HCT116 (cell line): ENCODE measurements around the gene MTHFD1L. TPM values are rescaled to one million over a fixed set of nuclear protein-coding genes. Genes with fewer than 3 reads are reported as not detected.
A peak's percentile ranks its signal among the peaks of the same experiment; 100 is the strongest.

ENCODE experiments used
- ATAC-seq: fragments of 200-7000 bp; cut with Tn5 transposase; 2 replicates; pipeline ENCODE4 v1.9.1; 2020; ENCODE audit warnings: mild to moderate bottlenecking, moderate library complexity
- BruUV-seq: library from RNA; stranded (reverse); fragments of 400-500 nt; replicated peaks from 2 replicates; lab custom pipeline; 2021; lab: Mats Ljungman, UMichigan
- CTCF ChIA-PET: fragments of 300-600 bp; sonication (Branson Sonifier 250); formaldehyde crosslinking; loops from one replicate; lab custom pipeline; 2021; ENCODE audit warnings: antibody characterized with exemption; lab: Charles Lee
- POLR2A ChIA-PET: fragments of 300-600, 350-600 bp; sonication (Branson Sonifier 250); formaldehyde crosslinking; loops from one replicate; lab custom pipeline; 2021; ENCODE audit warnings: antibody characterized with exemption; lab: Charles Lee
- RAD21 ChIA-PET, 2 experiments: fragments of 300-600 bp; sonication (Branson Sonifier 250); formaldehyde crosslinking; loops; one replicate each; lab custom pipeline; 2023; ENCODE audit warnings: low total read pairs in 2 of 2; ENCODE audit not compliant: uncharacterized antibody in 2 of 2, unreplicated experiment in 2 of 2, low non-redundant PET in 1 of 2; lab: Charles Lee
- DNase-seq: peaks from one replicate; pipeline ENCODE4 v3.0.0-alpha.2; 2010; ENCODE audit warnings: low read depth, low spot score
- H2AFZ ChIP-seq: fragments of 200-600 bp; shearing (Covaris generic), sonication (generic); 2 replicates; pipeline ENCODE4 v1.6.1; 2017; ENCODE audit warnings: low read depth, mixed run types, mixed read lengths, antibody characterized with exemption, low read length; ENCODE audit not compliant: poor library complexity, severe bottlenecking
- H3K27ac ChIP-seq: 2 replicates; pipeline ENCODE4 v1.5.1; 2012; ENCODE audit warnings: low read depth, low read length
- H3K27me3 ChIP-seq: fragments of 200-600 bp; sonication (generic); 2 replicates; pipeline ENCODE4 v1.6.1; 2016; ENCODE audit warnings: mixed run types, low read length, mixed read lengths; ENCODE audit not compliant: insufficient read depth
- H3K36me3 ChIP-seq, 2 experiments: fragments of 200-500 bp in 1 of 2; fragments of 200-600 bp in 1 of 2; sonication (Bioruptor generic) in 1 of 2; sonication (generic) in 1 of 2; 2 replicates each; pipeline versions ENCODE4 v1.5.1 to v1.6.1; 2014 to 2016; ENCODE audit warnings: low read length in 2 of 2, inconsistent platforms in 1 of 2, mixed read lengths in 1 of 2, mixed run types in 1 of 2; ENCODE audit not compliant: insufficient read depth in 2 of 2, control insufficient read depth in 1 of 2
- H3K4me1 ChIP-seq, 2 experiments: fragments of 200-600 bp in 1 of 2; sonication (generic) in 1 of 2; 2 replicates each; pipeline versions ENCODE4 v1.5.1 to v1.6.1; 2012 to 2017; ENCODE audit warnings: low read length in 2 of 2, inconsistent platforms in 1 of 2, mild to moderate bottlenecking in 1 of 2, mixed read lengths in 1 of 2, mixed run types in 1 of 2, moderate library complexity in 1 of 2; ENCODE audit not compliant: insufficient read depth in 2 of 2, control insufficient read depth in 1 of 2
- H3K4me2 ChIP-seq: fragments of 200-600 bp; sonication (generic); 2 replicates; pipeline ENCODE4 v1.6.1; 2017; ENCODE audit warnings: mixed run types, low read length, mixed read lengths
- H3K4me3 ChIP-seq, 2 experiments: fragments of 200-600 bp in 1 of 2; sonication (generic) in 1 of 2; replicated peaks in 1 of 2; 2 replicates each; pipeline ENCODE4 v1.5.1; 2011 to 2016; ENCODE audit warnings: low read length in 2 of 2, control low read depth in 1 of 2, low read depth in 1 of 2, mild to moderate bottlenecking in 1 of 2, mixed read lengths in 1 of 2, mixed run types in 1 of 2
- H3K79me2 ChIP-seq: fragments of 200-600 bp; sonication (generic); 2 replicates; pipeline ENCODE4 v1.6.1; 2017; ENCODE audit warnings: mild to moderate bottlenecking, mixed run types, low read length, moderate library complexity, mixed read lengths; ENCODE audit not compliant: insufficient read depth
- H3K9ac ChIP-seq: fragments of 200-600 bp; sonication (generic); 2 replicates; pipeline ENCODE4 v1.6.1; 2016; ENCODE audit warnings: low read length, mixed read lengths
- H3K9me2 ChIP-seq: fragments of 200-600 bp; sonication (generic), shearing (Covaris generic); 2 replicates; pipeline ENCODE4 v1.6.1; 2017; ENCODE audit warnings: mixed run types, mild to moderate bottlenecking, moderate library complexity; ENCODE audit not compliant: insufficient read depth
- H3K9me3 ChIP-seq, 2 experiments: fragments of 200-500 bp in 1 of 2; fragments of 200-600 bp in 1 of 2; sonication (Bioruptor generic) in 1 of 2; sonication (generic) in 1 of 2; 2 replicates each; pipeline ENCODE4 v1.6.1; 2014 to 2017; ENCODE audit warnings: low read length in 2 of 2, mixed read lengths in 2 of 2, inconsistent platforms in 1 of 2, low read depth in 1 of 2, mild to moderate bottlenecking in 1 of 2, mixed run types in 1 of 2, moderate library complexity in 1 of 2; ENCODE audit not compliant: control insufficient read depth in 1 of 2, insufficient read depth in 1 of 2
- H4K20me1 ChIP-seq: fragments of 200-600 bp; sonication (generic), shearing (Covaris generic); 2 replicates; pipeline ENCODE4 v1.6.1; 2017; ENCODE audit warnings: mixed run types, mild to moderate bottlenecking, moderate library complexity; ENCODE audit not compliant: insufficient read depth
- EZH2 ChIP-seq: fragments of 200-600 bp; sonication (generic); IDR thresholded peaks from 2 replicates; pipeline ENCODE4 v1.6.1; 2017; ENCODE audit warnings: antibody characterized with exemption, mixed run types
- EZH2phosphoT487 ChIP-seq: fragments of 200-600 bp; IDR thresholded peaks from 2 replicates; pipeline ENCODE4 v1.6.1; 2018; ENCODE audit warnings: antibody characterized with exemption, borderline replicate concordance
- FOSL1 ChIP-seq: IDR thresholded peaks from 2 replicates; pipeline ENCODE4 v1.6.1; 2012; ENCODE audit warnings: low read depth
- MAX ChIP-seq: IDR thresholded peaks from 2 replicates; pipeline ENCODE4 v1.6.1; 2012
- POLR2A ChIP-seq: IDR thresholded peaks from 2 replicates; pipeline ENCODE4 v1.7.0; 2011; ENCODE audit warnings: borderline replicate concordance; ENCODE audit not compliant: insufficient read depth, insufficient read length; ENCODE audit errors: extremely low read depth
- POLR2AphosphoS5 ChIP-seq: IDR thresholded peaks from 2 replicates; pipeline ENCODE4 v1.6.1; 2011; ENCODE audit warnings: mild to moderate bottlenecking, low read depth, low read length, moderate library complexity
- SP1 ChIP-seq: IDR thresholded peaks from 2 replicates; pipeline ENCODE4 v1.6.1; 2012; ENCODE audit warnings: low read depth
- SRF ChIP-seq: IDR thresholded peaks from 2 replicates; pipeline ENCODE4 v1.6.1; 2012; ENCODE audit warnings: low read depth
- TCF7L2 ChIP-seq: IDR thresholded peaks from 2 replicates; pipeline ENCODE4 v1.7.0; 2011; ENCODE audit warnings: borderline replicate concordance, inconsistent platforms; ENCODE audit not compliant: insufficient read depth, insufficient read length; ENCODE audit errors: extremely low read depth
- ZNF274 ChIP-seq: fragments of 200-500 bp; sonication (Bioruptor generic); IDR thresholded peaks from 2 replicates; pipeline ENCODE4 v1.6.1; 2014; ENCODE audit warnings: mild to moderate bottlenecking, low read depth, low read length, inconsistent platforms
- intact Hi-C: fragments of 100-400 bp; cut with micrococcal nuclease; formaldehyde crosslinking; loops from 2 replicates; pipeline ENCODE4 v1.10.0; 2022
- total RNA-seq: library from RNA; stranded (reverse); gene quantifications from one replicate; pipeline ENCODE4 v1.2.1, GENCODE V29; 2021; ENCODE audit not compliant: unreplicated experiment

MTHFD1L gene
- total RNA-seq, 1 experiment from 2014 or later: 127 TPM

- no peak for TF ChIP-seq EZH2
- TF ChIP-seq SP1: no peak
- TF ChIP-seq EZH2phosphoT487: no peak
- TF ChIP-seq POLR2AphosphoS5: peak; percentile 64
- no peak for TF ChIP-seq FOSL1
- no peak for TF ChIP-seq MAX
- TF ChIP-seq ZNF274: no peak
- no peak for TF ChIP-seq SRF
- H2AFZ ChIP-seq: no peak overlapping the region
- no peaks in the 10 kb centered on the region for H3K27me3 ChIP-seq
- no peaks in the 10 kb centered on the region for H3K9me3 ChIP-seq
- H3K4me3 ChIP-seq: peak overlapping the region in 1 of 2 experiments; percentile 3; a peak in 1 of 4 replicates
- DNase-seq (no peak), ATAC-seq (no peak)
- no peaks in the 10 kb centered on the region for H4K20me1 ChIP-seq
- ChIA-PET POLR2A (interaction anchor here (1.2 to 6.1 kb wide), 9 partner anchors 8 to 264 kb away, joined by 3 to 36 read pairs (median 6); no protein-coding TSS in a partner anchor), RAD21 (no interaction called here), CTCF (no interaction called here)
- TSS peak; percentile 86 for BruUV-seq
- H3K9ac ChIP-seq: peak overlapping the region; percentile 74
- H3K79me2 ChIP-seq: peaks cover 74% of the 10 kb centered on the region
- no peaks in the 10 kb centered on the region for H3K36me3 ChIP-seq
- peak overlapping the region; percentile 100 for H3K27ac ChIP-seq
- H3K4me2 ChIP-seq: peak overlapping the region; percentile 64
- no peaks in the 10 kb centered on the region for H3K9me2 ChIP-seq
- H3K4me1 ChIP-seq: peaks cover 95 to 98% of the 10 kb centered on the region in 2 experiments
- intact Hi-C loops: loop anchor here (1.0 to 10.0 kb wide), 5 partner anchors 20 to 266 kb away; no protein-coding TSS in a partner anchor
These were observed 195.4 kb downstream of the MTHFD1L start for GRCh38 chr6:151060766-151061531.

- ATAC-seq (no peak), DNase-seq (peak; percentile 74)
- POLR2A ChIA-PET: interaction anchor here (1.3 to 1.5 kb wide), 2 partner anchors 18 to 262 kb away, joined by 5 to 6 read pairs; no protein-coding TSS in a partner anchor
- intact Hi-C loops: loop anchor here (5.0 to 10.0 kb wide), 4 partner anchors 64 to 264 kb away; no protein-coding TSS in a partner anchor
- Histone ChIP-seq H2AFZ (no peak overlapping the region), H3K9ac (peak overlapping the region; percentile 54), H3K27me3 (no peaks in the 10 kb centered on the region), H3K4me2 (peak overlapping the region; percentile 30), H3K36me3 (no peaks in the 10 kb centered on the region), H4K20me1 (no peaks in the 10 kb centered on the region), H3K27ac (peak overlapping the region; percentile 100), H3K9me3 (no peaks in the 10 kb centered on the region), H3K9me2 (no peaks in the 10 kb centered on the region), H3K4me3 (no peak overlapping the region), H3K4me1 (peaks cover 84 to 98% of the 10 kb centered on the region in 2 experiments), H3K79me2 (peaks cover 52% of the 10 kb centered on the region)
- CTCF ChIA-PET: interaction anchor here (1.3 kb wide), 1 partner anchor 11 kb away, joined by 3 read pairs; no protein-coding TSS in a partner anchor
- TF ChIP-seq TCF7L2: peak; percentile 82
- TF ChIP-seq SP1: no peak
- TF ChIP-seq POLR2AphosphoS5: peak; percentile 37; the same call in 1 of the 2 replicates
- TF ChIP-seq EZH2phosphoT487: no peak
- TF ChIP-seq POLR2A: no peak
- no TSS peak for BruUV-seq
- RAD21 ChIA-PET: no interaction called here
These were observed 197.8 kb downstream of the MTHFD1L start for GRCh38 chr6:151063352-151063751.
